ENCODE results near the gene CHRFAM7A.
"Not testable (repeated sequence)": the region's sequence is repeated elsewhere in the genome, so short reads cannot be mapped to it uniquely, and the experiment has no call there.

The CHRFAM7A gene

DNA sequence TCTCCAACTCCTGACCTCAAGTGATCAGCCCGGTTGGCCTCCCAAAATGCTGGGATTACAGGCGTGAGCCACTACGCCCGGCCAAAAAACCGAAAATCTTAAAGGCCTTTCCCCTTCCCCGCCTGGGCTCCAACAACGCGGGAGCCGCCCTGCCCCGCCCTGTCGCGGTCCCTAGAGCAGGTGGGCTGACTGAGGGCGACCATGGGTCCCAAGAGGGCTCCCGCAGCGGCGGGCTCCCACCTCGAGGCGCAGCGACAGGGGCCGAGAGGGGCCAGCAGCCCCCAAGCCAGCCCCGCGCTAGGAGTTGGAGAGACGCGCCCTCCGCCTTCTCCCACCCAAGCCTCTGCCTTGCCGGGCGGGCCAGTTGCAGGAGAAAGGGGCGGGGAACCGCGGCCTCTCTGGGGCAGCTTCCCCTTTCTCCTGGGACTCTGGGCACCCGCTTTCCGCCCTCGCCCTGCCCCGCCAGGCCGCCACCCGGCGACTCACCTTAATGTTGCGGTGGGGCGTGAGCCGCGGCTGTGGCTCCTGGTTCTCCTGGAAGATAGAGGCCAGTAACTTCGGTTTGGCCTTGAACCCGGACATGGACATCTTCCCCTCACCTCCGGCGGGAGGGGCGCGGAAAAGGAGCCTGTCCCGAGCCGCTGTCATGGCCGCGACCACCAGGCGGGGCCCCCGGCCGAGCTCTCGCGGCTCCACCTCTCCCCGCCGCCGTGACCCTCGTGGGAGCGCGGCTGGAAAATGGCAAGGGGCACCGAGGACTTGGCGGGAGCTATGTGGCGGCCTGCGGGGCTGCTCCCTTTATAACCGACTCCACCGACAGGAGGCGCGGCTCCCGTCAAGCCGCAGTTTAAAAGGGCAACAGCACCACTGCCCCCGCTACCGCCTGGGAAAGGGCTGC, at the start of gene CHRFAM7A:
Gene CHRFAM7A (minus strand): TSS at position 775 of the 898 bp plus-strand sequence. CDS start 10,189 bp downstream, outside the sequence.
- DNase-seq, result not testable (repeated sequence)

DNA sequence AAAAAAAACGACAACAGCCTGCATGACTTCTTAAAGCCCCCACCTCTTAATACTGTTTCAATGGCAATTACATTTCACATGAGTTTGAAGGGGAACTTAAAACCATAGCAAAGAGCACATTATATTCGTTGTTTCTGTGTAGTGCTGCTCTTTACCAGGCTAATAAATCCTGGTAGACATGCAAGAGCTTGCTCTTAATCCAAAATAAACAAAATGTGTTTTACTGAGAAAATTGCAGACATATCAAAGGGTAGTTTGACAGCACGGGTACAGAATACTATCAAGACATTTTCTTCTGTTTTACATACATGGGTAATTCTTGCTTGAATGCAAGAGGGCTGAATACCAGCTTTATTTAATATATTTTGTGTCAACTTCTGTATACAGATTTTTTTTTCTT, 45.0 kb upstream of the CHRFAM7A start:
- DNase-seq, result not testable (repeated sequence)

DNA sequence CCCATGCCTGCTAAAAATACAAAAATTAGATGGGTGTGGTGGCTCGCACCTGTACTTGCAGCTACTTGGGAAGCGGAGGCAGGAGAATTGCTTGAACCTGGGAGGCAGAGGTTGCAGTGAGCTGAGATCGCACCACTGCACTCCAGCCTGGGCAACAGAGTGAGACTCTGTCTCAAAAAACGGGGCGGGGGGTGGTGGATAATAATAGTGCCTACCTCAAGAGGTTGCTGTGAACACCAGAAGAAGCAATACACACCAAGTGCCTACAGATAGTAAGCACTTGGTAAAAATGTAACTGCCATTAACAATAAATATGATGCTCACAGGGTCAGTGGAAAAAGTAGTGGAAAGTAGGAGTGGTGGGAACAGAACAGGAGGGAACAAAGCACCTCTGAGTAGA, 42.5 kb upstream of the CHRFAM7A start:
- not testable (repeated sequence) for DNase-seq

DNA sequence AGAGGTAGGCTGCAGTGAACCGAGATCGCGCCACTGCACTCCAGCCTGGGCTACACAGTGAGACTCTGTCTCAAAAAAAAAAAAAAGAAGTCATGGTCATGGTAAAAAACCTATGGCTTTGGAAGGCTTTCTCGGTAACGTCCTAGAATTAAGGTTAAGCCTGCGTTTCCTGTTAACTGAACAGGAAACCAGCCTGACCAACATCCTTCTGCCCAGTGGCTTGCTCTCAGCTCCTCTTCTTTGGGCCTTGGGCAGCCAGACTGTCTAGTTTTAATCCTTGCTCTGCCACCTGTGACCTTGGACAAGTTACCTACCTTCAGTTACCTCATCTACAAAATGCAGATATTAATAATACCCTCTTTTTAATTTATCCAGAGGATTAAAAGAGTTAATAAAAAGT, 27.4 kb upstream of the CHRFAM7A start:
- DNase-seq, result not testable (repeated sequence)

- not testable (repeated sequence) for DNase-seq
Measured at GRCh38 chr15:30414160-30414559, 20.8 kb upstream of the CHRFAM7A start, which contains the start of gene GOLGA8R. GOLGA8R (minus strand) TSS chr15:30414260; CDS start chr15:30414162, 98 bp downstream.

- DNase-seq, result not testable (repeated sequence)
Measured at GRCh38 chr15:30407636-30408035, 14.3 kb upstream of the CHRFAM7A start.

DNA sequence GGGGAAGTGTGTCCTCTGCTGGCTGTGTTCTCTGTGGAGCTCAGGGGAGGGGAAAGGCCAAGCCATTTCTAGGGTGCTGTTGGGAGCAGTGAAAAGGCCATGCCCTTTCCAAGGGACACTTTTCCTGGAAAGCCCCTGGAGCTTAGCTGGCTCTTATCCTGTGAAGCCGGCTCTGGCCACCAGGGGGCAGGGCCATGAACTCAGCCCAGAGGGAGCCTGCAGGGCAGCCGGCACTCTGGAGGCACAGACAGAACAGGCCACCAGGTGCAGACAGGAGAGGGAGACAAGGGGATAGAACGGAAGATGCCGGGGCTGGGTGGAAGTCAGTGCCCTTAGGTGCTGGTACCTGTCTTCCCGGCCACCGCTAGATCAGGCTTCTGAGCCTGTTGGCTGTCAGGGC, 5.6 kb upstream of the CHRFAM7A start:
- DNase-seq, result not testable (repeated sequence)

DNA sequence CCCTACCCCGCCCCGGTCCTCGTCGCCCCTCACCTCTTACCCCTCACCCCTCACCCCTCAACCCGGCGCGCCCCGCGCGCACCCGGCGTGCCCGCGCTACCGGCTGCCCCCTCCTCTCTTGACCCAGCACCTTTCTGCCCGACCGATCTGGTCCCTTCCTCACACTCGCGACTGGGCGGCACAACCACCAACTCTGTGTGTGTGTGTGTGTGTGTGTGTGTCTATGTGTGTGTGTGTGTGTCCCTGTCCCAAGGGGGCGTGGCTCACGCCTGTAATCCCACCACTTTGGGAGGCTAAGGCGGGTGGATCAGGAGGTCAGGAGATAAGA, 288 bp upstream of the CHRFAM7A start:
- not testable (repeated sequence) for DNase-seq

DNA sequence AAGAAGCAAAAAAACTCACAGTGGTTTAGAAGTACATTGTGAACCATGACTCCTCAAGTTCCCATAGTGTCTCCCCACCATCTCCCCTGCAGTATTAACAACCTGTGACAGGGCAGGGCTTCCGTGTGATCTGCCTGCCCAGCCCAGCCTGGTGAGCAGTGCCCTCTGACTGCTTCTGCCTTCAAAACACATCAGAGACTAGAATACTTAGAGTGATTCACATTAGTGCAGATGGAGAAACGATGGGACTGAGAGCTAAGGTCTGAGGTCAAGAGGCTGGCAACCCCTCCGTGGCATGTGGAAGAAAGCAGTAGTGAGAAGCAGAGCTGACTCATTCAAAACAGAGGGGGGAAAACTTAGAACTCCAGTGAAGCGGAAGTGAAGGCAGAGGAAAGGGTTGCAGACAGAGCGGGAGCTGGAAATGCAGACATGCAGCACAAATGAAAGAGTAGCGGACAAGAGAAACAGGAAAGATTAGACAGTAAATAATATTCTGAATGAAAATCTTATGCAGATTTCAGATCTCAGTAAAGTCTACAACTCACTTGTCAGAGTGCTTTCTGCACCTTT, 6.9 kb downstream of the CHRFAM7A start:
- DNase-seq, result not testable (repeated sequence)

- DNase-seq, result not testable (repeated sequence)
Measured at GRCh38 chr15:30377082-30377413, 16.3 kb downstream of the CHRFAM7A start.

GRCh38 chr15:30376375-30377081, 16.8 kb downstream of the CHRFAM7A start:
- DNase-seq, result not testable (repeated sequence)

DNA sequence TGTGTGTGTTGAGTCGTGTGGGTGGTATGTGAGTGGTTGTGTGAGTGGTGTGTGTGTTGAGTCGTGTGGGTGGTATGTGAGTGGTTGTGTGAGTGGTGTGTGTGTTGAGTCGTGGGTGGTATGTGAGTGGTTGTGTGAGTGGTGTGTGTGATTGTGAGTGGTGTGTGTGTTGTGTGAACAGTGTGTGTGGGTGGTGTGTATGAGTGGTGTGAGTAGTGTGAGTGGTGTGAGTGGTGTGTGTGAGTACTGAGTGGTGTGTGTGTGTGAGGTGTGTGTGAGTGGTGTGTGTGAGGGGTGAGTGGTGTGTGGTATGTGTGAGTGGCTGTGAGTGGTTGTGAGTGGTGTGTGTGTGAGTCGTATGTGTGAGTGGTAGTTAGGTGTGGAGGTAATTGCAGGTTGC, 17.5 kb downstream of the CHRFAM7A start:
- not testable (repeated sequence) for DNase-seq

- DNase-seq, result not testable (repeated sequence)
Measured at GRCh38 chr15:30374862-30375261, 18.5 kb downstream of the CHRFAM7A start.

GRCh38 chr15:30368271-30368670, 25.1 kb downstream of the CHRFAM7A start:
- DNase-seq, result not testable (repeated sequence)

GRCh38 chr15:30367246-30367645, 26.1 kb downstream of the CHRFAM7A start:
- DNase-seq, result not testable (repeated sequence)

DNA sequence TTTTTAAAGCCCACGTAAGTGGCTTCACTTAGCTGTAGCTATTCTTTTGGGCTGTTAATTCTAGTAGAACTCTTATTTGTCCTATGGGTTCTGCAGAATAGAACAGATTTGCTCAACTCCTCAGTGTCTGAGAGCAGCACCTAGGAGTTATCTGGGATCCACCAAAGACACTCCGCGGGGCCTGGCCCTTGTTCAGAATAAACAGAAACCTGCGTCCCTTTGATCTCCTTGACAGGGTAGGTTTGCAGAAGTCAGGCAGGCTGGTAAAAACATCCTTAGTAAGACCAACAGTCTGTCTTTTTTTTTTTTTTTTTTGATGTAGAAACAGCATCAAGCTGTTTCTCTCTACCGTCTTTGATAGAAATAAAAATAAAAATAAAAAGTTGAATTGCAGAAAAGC, 31.9 kb downstream of the CHRFAM7A start:
- not testable (repeated sequence) for DNase-seq

DNA sequence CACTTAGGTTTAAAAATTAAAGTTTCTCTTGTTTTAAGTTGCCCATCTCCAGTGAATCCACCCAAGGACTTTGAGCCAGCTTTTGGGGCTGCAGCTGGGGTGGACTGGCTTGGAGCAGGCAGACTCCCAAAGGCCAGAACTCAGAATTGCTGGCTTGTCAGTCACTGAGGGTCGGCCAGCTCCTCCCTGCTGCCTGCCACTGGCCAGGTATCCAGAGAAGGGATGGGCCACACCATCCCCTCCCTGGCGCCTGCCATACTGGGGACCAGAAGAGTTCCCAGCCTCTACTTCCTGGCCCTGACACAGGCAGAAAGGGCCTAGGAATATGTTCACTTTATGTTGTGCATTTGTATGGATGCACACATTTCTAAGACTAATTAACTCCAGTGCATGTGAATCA, 32.4 kb downstream of the CHRFAM7A start:
- not testable (repeated sequence) for DNase-seq

GRCh38 chr15:30355043-30355442, 38.3 kb downstream of the CHRFAM7A start:
- DNase-seq, result not testable (repeated sequence)

DNA sequence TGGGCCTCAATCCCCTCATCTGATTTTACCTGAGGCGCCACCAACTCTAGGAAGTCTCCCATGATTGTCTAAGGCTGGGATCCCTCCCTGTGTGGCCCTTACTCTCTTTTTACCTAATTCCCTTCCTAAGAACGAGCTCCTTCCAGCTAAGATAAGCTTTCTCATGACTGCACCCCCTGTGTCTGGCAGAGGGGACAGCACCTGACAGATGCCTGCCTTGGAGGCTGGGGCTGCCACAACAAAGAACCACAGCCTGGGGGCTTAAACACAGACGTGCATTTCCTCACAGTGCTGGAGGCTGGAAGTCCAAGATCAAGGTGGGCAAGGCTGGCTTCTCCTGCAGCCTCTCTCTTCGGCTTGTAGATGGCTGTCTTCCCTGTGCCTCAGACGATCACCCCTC, 43.5 kb downstream of the CHRFAM7A start:
- DNase-seq, result not testable (repeated sequence)

DNA sequence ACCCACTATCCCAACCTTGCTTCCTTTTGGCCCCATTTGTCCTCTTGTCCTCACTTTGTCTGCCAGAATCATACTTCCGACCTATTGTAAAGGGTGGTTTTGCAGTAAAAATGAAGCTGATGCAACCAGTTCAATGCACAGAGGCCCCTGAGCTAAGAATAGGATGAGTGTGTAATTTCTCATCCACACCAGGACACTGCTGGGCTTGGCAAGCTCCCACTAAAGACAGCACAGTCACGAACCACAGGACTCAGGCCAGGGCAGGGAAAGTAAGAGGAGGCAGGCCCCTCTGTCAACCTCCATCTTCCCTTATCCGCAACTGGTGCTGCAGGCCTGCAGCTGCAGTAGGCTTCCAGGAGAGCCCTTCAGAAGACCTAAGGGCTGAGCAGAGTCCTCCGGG, 56.8 kb downstream of the CHRFAM7A start:
- not testable (repeated sequence) for DNase-seq

DNA sequence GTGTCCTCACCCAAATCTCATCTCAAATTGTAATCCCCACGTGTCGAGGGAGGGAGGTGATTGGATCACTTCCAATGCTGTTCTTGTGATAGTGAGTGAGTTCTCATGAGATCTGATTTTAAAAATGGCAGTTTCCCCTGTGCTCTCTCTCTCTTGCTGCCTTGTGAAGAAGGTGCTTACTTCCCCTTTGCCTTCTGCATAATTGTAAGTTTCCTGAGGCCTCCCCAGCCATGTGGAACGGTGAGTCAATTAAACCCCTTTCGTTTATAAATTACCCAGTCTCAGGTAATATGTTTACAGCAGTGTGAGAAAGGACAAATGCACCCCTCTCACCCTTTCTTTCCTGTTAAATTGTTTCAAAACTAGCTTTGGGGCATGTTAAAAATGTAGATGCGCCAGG, 59.2 kb downstream of the CHRFAM7A start:
- DNase-seq, result not testable (repeated sequence)

DNA sequence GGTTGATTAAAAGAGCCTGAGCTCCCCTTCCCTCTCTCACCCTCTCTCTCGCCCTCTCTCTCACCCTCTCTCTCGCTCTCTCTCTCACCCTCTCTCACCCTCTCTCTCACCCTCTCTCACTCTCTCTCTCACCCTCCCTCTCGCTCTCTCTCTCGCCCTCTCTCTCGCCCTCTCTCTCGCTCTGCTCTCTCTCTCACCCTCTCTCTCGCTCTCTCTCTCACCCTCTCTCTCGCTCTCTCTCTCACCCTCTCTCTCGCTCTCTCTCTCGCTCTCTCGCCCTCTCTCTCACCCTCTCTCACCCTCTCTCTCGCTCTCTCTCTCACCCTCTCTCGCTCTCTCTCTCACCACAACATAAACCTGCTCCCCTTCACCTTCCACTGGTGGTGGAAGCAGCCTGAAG, 67.2 kb downstream of the CHRFAM7A start:
- DNase-seq, result not testable (repeated sequence)

DNA sequence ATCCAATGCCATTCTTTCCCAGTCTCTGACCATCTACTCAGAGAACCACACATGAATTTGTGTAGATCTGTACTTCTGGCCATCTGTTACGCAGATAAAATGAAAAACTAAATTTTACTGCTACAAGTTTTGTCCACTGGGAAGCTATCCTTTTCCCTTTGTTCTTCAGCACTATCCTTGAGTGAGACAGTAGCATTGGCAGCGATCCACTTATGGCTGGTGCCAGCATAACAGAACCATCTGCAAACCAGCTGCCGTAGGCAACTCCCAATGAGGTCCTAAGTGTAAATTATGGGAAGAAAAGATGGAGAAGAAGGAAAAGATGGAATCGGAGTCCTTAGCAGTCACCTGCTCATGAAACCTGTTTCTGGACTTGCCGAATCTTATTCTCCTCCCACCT, 72.3 kb downstream of the CHRFAM7A start:
- DNase-seq, result not testable (repeated sequence)
